Mucosa of stomach (tissue), 1 donor: ENCODE data around the gene WDR13.

ENCODE experiments used
- H3K27me3 ChIP-seq: one replicate; pipeline ENCODE4 v1.7.0; 2013; ENCODE audit warnings: mild to moderate bottlenecking, low read length; ENCODE audit not compliant: control insufficient read depth, insufficient read depth
- H3K36me3 ChIP-seq: one replicate; pipeline ENCODE4 v1.7.0; 2013; ENCODE audit warnings: low read length; ENCODE audit not compliant: control insufficient read depth, insufficient read depth
- H3K4me1 ChIP-seq: one replicate; pipeline ENCODE4 v1.7.0; 2013; ENCODE audit warnings: mild to moderate bottlenecking, low read length; ENCODE audit not compliant: control insufficient read depth, insufficient read depth
- H3K4me3 ChIP-seq: one replicate; pipeline ENCODE4 v1.7.0; 2013; ENCODE audit warnings: low read length
- H3K9ac ChIP-seq: one replicate; pipeline ENCODE4 v1.7.0; 2013; ENCODE audit warnings: mild to moderate bottlenecking, low read length, moderate library complexity
- H3K9me3 ChIP-seq: one replicate; pipeline ENCODE4 v1.7.0; 2013; ENCODE audit warnings: mild to moderate bottlenecking, low read length, moderate library complexity; ENCODE audit not compliant: control insufficient read depth
- donor health status: Pancreatic carcinoma.

WDR13 gene

GRCh38 chrX:48600226-48600625, 2.9 kb downstream of the WDR13 start:
- no peaks in the 10 kb centered on the region for H3K9me3 ChIP-seq
- no peak overlapping the region for H3K9ac ChIP-seq
- peaks cover 8% of the 10 kb centered on the region for H3K36me3 ChIP-seq
- no peaks in the 10 kb centered on the region for H3K27me3 ChIP-seq
- H3K4me1 ChIP-seq = peaks cover 8% of the 10 kb centered on the region
- H3K4me3 ChIP-seq = no peak overlapping the region

- H3K36me3 ChIP-seq = peaks cover 8% of the 10 kb centered on the region
- no peak overlapping the region for H3K4me3 ChIP-seq
- H3K27me3 ChIP-seq = no peaks in the 10 kb centered on the region
- peaks cover 3% of the 10 kb centered on the region for H3K4me1 ChIP-seq
- H3K9me3 ChIP-seq = no peaks in the 10 kb centered on the region
- H3K9ac ChIP-seq = no peak overlapping the region
Measured at GRCh38 chrX:48601741-48602394, 4.6 kb downstream of the WDR13 start.

GRCh38 chrX:48604701-48605100, 7.4 kb downstream of the WDR13 start:
- no peaks in the 10 kb centered on the region for H3K27me3 ChIP-seq
- no peak overlapping the region for H3K4me3 ChIP-seq
- no peak overlapping the region for H3K9ac ChIP-seq
- H3K36me3 ChIP-seq = peaks cover 4% of the 10 kb centered on the region
- no peaks in the 10 kb centered on the region for H3K9me3 ChIP-seq
- no peaks in the 10 kb centered on the region for H3K4me1 ChIP-seq

GRCh38 chrX:48606091-48606490, 8.8 kb downstream of the WDR13 start:
- Histone ChIP-seq H3K9me3 (no peaks in the 10 kb centered on the region), H3K4me3 (no peak overlapping the region), H3K9ac (no peak overlapping the region), H3K27me3 (no peaks in the 10 kb centered on the region), H3K36me3 (no peaks in the 10 kb centered on the region), H3K4me1 (no peaks in the 10 kb centered on the region)

- no peak overlapping the region for H3K4me3 ChIP-seq
- H3K9me3 ChIP-seq = no peaks in the 10 kb centered on the region
- no peaks in the 10 kb centered on the region for H3K27me3 ChIP-seq
- no peaks in the 10 kb centered on the region for H3K4me1 ChIP-seq
- no peak overlapping the region for H3K9ac ChIP-seq
- H3K36me3 ChIP-seq = no peaks in the 10 kb centered on the region
Measured at GRCh38 chrX:48611703-48612102, 14.4 kb downstream of the WDR13 start.

- Histone ChIP-seq H3K4me1 (no peaks in the 10 kb centered on the region), H3K27me3 (no peaks in the 10 kb centered on the region), H3K36me3 (no peaks in the 10 kb centered on the region), H3K4me3 (no peak overlapping the region), H3K9me3 (no peaks in the 10 kb centered on the region), H3K9ac (no peak overlapping the region)
Measured at GRCh38 chrX:48613502-48614160, 16.3 kb downstream of the WDR13 start.

- Histone ChIP-seq H3K27me3 (no peaks in the 10 kb centered on the region), H3K36me3 (no peaks in the 10 kb centered on the region), H3K9me3 (no peaks in the 10 kb centered on the region), H3K4me1 (no peaks in the 10 kb centered on the region), H3K9ac (no peak overlapping the region), H3K4me3 (no peak overlapping the region)
Measured at GRCh38 chrX:48616576-48616975, 19.3 kb downstream of the WDR13 start.

- H3K27me3 ChIP-seq = no peaks in the 10 kb centered on the region
- H3K4me1 ChIP-seq = no peaks in the 10 kb centered on the region
- H3K9ac ChIP-seq = no peak overlapping the region
- H3K36me3 ChIP-seq = no peaks in the 10 kb centered on the region
- no peak overlapping the region for H3K4me3 ChIP-seq
- no peaks in the 10 kb centered on the region for H3K9me3 ChIP-seq
Measured at GRCh38 chrX:48617542-48618340, 20.4 kb downstream of the WDR13 start.

GRCh38 chrX:48626401-48627298, 29.4 kb downstream of the WDR13 start:
- H3K4me3 ChIP-seq = no peak overlapping the region
- H3K9ac ChIP-seq = no peak overlapping the region
- no peaks in the 10 kb centered on the region for H3K36me3 ChIP-seq
- H3K9me3 ChIP-seq = no peaks in the 10 kb centered on the region
- H3K27me3 ChIP-seq = no peaks in the 10 kb centered on the region
- peaks cover under 1% of the 10 kb centered on the region for H3K4me1 ChIP-seq

GRCh38 chrX:48631376-48632090, 34.2 kb downstream of the WDR13 start:
- Histone ChIP-seq H3K4me3 (no peak overlapping the region), H3K27me3 (no peaks in the 10 kb centered on the region), H3K9ac (no peak overlapping the region), H3K36me3 (no peaks in the 10 kb centered on the region), H3K4me1 (peaks cover 7% of the 10 kb centered on the region), H3K9me3 (no peaks in the 10 kb centered on the region)

- Histone ChIP-seq H3K4me1 (peaks cover 7% of the 10 kb centered on the region), H3K9me3 (no peaks in the 10 kb centered on the region), H3K36me3 (no peaks in the 10 kb centered on the region), H3K27me3 (no peaks in the 10 kb centered on the region), H3K9ac (no peak overlapping the region), H3K4me3 (no peak overlapping the region)
Measured at GRCh38 chrX:48632207-48632606, 34.9 kb downstream of the WDR13 start.
